SIG-M5 treated with dmso at 0.1 percent for 504 hours (cell line): ENCODE results near the gene TPSD1.
A peak's percentile ranks its signal among the peaks of the same experiment; 100 is the strongest.

Source experiments
- DNase-seq: peaks from one replicate; lab custom pipeline; 2025; ENCODE audit not compliant: unreplicated experiment; lab: John Stamatoyannopoulos, UW

The TPSD1 gene

GRCh38 chr16:1297018-1297696 lies 41.3 kb downstream of the TPSD1 start:
- peak; percentile 51 for DNase-seq

- DNase-seq = no peak
Measured at GRCh38 chr16:1298406-1298805, 42.5 kb downstream of the TPSD1 start.

- DNase-seq = no peak
Measured at GRCh38 chr16:1299012-1299867, 43.4 kb downstream of the TPSD1 start.

GRCh38 chr16:1299868-1300203 lies 44.0 kb downstream of the TPSD1 start:
- DNase-seq = no peak

GRCh38 chr16:1300664-1301476 lies 45.0 kb downstream of the TPSD1 start:
- DNase-seq = no peak

DNA sequence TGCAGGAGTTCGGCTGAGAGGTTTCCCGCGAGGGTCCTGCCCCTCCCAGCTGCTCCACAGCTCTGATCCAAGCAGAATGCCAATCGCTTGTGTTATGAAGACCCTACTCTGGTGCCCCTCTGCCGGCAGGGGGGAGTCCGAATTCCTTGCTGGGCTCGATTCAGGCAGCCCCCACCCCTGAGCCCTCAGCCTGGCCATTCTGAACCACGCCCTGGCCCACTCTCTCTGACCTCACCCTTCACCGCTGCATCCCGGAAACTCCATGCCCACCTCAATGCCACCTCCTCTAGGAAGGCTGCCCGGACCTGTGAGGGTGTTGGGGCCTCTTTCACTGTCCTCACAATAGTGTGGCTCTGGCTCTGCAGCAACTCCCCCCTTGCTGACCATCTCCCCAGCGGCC lies 45.7 kb downstream of the TPSD1 start:
- DNase-seq = no peak

GRCh38 chr16:1305823-1306222 lies 50.0 kb downstream of the TPSD1 start:
- no peak for DNase-seq

GRCh38 chr16:1306334-1306733 lies 50.5 kb downstream of the TPSD1 start:
- no peak for DNase-seq

DNA sequence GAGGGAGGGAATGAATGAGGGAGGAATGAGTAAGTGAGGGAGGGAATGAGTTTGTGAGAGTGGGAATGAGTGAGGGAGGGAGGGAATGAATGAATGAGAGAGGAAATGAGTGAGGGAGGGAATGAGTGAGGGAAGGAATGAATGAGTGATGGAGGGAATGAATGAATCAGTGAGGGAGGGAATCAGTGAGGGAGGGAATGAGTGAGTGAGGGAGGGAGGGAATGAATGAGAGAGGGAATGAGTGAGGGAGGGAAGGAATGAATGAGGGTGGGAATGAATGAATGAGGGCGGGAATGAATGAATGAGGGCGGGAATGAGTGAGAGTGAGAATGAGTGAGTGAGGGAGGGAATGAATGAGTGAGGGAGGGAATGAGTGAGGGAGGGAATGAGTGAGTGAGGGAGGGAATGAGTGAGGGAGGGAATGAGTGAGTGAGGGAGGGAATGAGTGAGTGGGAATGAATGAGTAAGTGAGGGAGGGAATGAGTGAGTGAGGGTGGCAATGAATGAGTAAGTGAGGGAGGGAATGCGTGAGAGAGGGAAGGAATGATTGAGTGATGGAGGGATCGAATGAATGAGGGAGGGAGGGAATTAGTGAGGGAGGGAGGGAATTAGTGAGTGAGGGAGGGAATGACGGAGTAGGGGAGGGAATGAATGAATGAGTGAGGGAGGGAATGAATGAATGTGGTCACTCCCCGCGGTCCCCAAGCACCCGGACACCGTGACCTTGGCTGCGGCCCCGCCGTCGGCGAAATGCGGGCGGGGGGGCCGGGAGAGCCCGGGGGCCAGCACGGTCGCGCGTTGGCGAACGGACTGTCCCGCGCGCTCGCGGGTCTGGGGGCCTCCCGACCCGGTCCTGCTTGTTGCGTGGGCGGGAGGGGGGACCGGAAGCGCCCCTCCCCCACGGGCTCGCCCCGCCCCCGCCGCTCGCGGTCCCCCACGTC lies 52.4 kb downstream of the TPSD1 start:
- DNase-seq = peak; percentile 53
